Ecto neural progenitor cell (in vitro differentiated cells): Measurements from ENCODE around the gene GNAQ.
"Not testable (repeated sequence)": the region's sequence is repeated elsewhere in the genome, so short reads cannot be mapped to it uniquely, and the experiment has no call there.

Experiments
- DNase-seq: peaks from one replicate; pipeline ENCODE4 v3.0.0-alpha.2; 2018; ENCODE audit warnings: low spot score

Gene GNAQ

GRCh38 chr9:77903666-77904285 lies 127.8 kb downstream of the GNAQ start:
- no peak for DNase-seq

- no peak for DNase-seq
Observed at GRCh38 chr9:77901771-77902170, 129.8 kb downstream of the GNAQ start.

GRCh38 chr9:77901018-77901417 lies 130.6 kb downstream of the GNAQ start:
- DNase-seq = no peak

GRCh38 chr9:77899679-77900354 lies 131.8 kb downstream of the GNAQ start:
- no peak for DNase-seq

GRCh38 chr9:77898864-77899263 lies 132.7 kb downstream of the GNAQ start:
- no peak for DNase-seq

- no peak for DNase-seq
Observed at GRCh38 chr9:77896938-77897667, 134.5 kb downstream of the GNAQ start.

GRCh38 chr9:77896269-77896937 lies 135.2 kb downstream of the GNAQ start:
- DNase-seq = no peak

- no peak for DNase-seq
Observed at GRCh38 chr9:77893706-77894105, 137.9 kb downstream of the GNAQ start.

GRCh38 chr9:77892955-77893514 lies 138.6 kb downstream of the GNAQ start:
- DNase-seq = no peak

- DNase-seq = no peak
Observed at GRCh38 chr9:77892171-77892570, 139.4 kb downstream of the GNAQ start.

GRCh38 chr9:77891128-77891800 lies 140.3 kb downstream of the GNAQ start:
- DNase-seq = no peak

- DNase-seq = no peak
Observed at GRCh38 chr9:77887662-77888061, 143.9 kb downstream of the GNAQ start.

GRCh38 chr9:77885104-77885672 lies 146.4 kb downstream of the GNAQ start:
- no peak for DNase-seq

GRCh38 chr9:77883846-77884771 lies 147.5 kb downstream of the GNAQ start:
- no peak for DNase-seq

GRCh38 chr9:77883133-77883532 lies 148.5 kb downstream of the GNAQ start:
- DNase-seq = no peak

- no peak for DNase-seq
Observed at GRCh38 chr9:77882294-77882693, 149.3 kb downstream of the GNAQ start.

GRCh38 chr9:77881634-77882033 lies 150.0 kb downstream of the GNAQ start:
- not testable (repeated sequence) for DNase-seq

GRCh38 chr9:77881111-77881510 lies 150.5 kb downstream of the GNAQ start:
- no peak for DNase-seq

- no peak for DNase-seq
Observed at GRCh38 chr9:77879437-77879943, 152.1 kb downstream of the GNAQ start.

- not testable (repeated sequence) for DNase-seq
Observed at GRCh38 chr9:77878793-77879192, 152.8 kb downstream of the GNAQ start.
